A172 (cell line): ENCODE data around the gene TMEM203. TPM values are rescaled to one million over a fixed set of nuclear protein-coding genes. Genes with fewer than 3 reads are reported as not detected.

Source experiments
- DNase-seq: peaks from one replicate; pipeline ENCODE4 v3.0.0-alpha.2; 2015; ENCODE audit warnings: low spot score
- total RNA-seq: library from RNA; depleted of rRNA; stranded (reverse); fragments of >200 nt; shearing (Covaris generic); gene quantifications from 2 replicates; pipeline ENCODE4 v1.2.3, GENCODE V29; 2014

Gene TMEM203
- total RNA-seq, 1 experiment from 2014 or later = 115 TPM

GRCh38 chr9:137181680-137182079 is 23.8 kb downstream of the TMEM203 start:
- no peak for DNase-seq

- no peak for DNase-seq
Observed at GRCh38 chr9:137180491-137180890, 25.0 kb downstream of the TMEM203 start.

GRCh38 chr9:137179761-137180160 is 25.7 kb downstream of the TMEM203 start:
- no peak for DNase-seq

- no peak for DNase-seq
Observed at GRCh38 chr9:137178939-137179630, 26.4 kb downstream of the TMEM203 start.

GRCh38 chr9:137178201-137178938 is 27.1 kb downstream of the TMEM203 start:
- peak; percentile 61 for DNase-seq

GRCh38 chr9:137176302-137177182 is 28.9 kb downstream of the TMEM203 start:
- no peak for DNase-seq

GRCh38 chr9:137175345-137175961 is 30.0 kb downstream of the TMEM203 start:
- DNase-seq = no peak

GRCh38 chr9:137174722-137175293 is 30.6 kb downstream of the TMEM203 start:
- no peak for DNase-seq

- no peak for DNase-seq
Observed at GRCh38 chr9:137173796-137174664, 31.4 kb downstream of the TMEM203 start.

GRCh38 chr9:137172901-137173795 is 32.3 kb downstream of the TMEM203 start:
- DNase-seq = no peak

- no peak for DNase-seq
Observed at GRCh38 chr9:137171149-137171900, 34.1 kb downstream of the TMEM203 start.

- no peak for DNase-seq
Observed at GRCh38 chr9:137170486-137171148, 34.8 kb downstream of the TMEM203 start.

GRCh38 chr9:137169896-137170358 is 35.5 kb downstream of the TMEM203 start, which contains the start of gene LRRC26:
Gene LRRC26 (minus strand): TSS chr9:137170051. CDS start chr9:137169943, 108 bp downstream.
- no peak for DNase-seq

- DNase-seq = peak; percentile 50
Observed at GRCh38 chr9:137168904-137169856, 36.3 kb downstream of the TMEM203 start.

GRCh38 chr9:137168573-137168903 is 36.9 kb downstream of the TMEM203 start:
- DNase-seq = no peak

GRCh38 chr9:137167747-137168572 is 37.5 kb downstream of the TMEM203 start:
- no peak for DNase-seq
